HCT116 (cell line): ENCODE data around the gene ARHGAP8. TPM values are rescaled to one million over a fixed set of nuclear protein-coding genes. Genes with fewer than 3 reads are reported as not detected.

Experiments
- ATAC-seq: fragments of 200-7000 bp; cut with Tn5 transposase; 2 replicates; pipeline ENCODE4 v1.9.1; 2020; ENCODE audit warnings: mild to moderate bottlenecking, moderate library complexity
- BruUV-seq: library from RNA; stranded (reverse); fragments of 400-500 nt; replicated peaks from 2 replicates; lab custom pipeline; 2021; lab: Mats Ljungman, UMichigan
- CTCF ChIA-PET: fragments of 300-600 bp; sonication (Branson Sonifier 250); formaldehyde crosslinking; loops from one replicate; lab custom pipeline; 2021; ENCODE audit warnings: antibody characterized with exemption; lab: Charles Lee
- POLR2A ChIA-PET: fragments of 300-600, 350-600 bp; sonication (Branson Sonifier 250); formaldehyde crosslinking; loops from one replicate; lab custom pipeline; 2021; ENCODE audit warnings: antibody characterized with exemption; lab: Charles Lee
- RAD21 ChIA-PET, 2 experiments: fragments of 300-600 bp; sonication (Branson Sonifier 250); formaldehyde crosslinking; loops; one replicate each; lab custom pipeline; 2023; ENCODE audit warnings: low total read pairs in 2 of 2; ENCODE audit not compliant: uncharacterized antibody in 2 of 2, unreplicated experiment in 2 of 2, low non-redundant PET in 1 of 2; lab: Charles Lee
- DNase-seq: peaks from one replicate; pipeline ENCODE4 v3.0.0-alpha.2; 2010; ENCODE audit warnings: low read depth, low spot score
- H2AFZ ChIP-seq: fragments of 200-600 bp; shearing (Covaris generic), sonication (generic); 2 replicates; pipeline ENCODE4 v1.6.1; 2017; ENCODE audit warnings: low read depth, mixed run types, mixed read lengths, antibody characterized with exemption, low read length; ENCODE audit not compliant: poor library complexity, severe bottlenecking
- H3K27ac ChIP-seq: 2 replicates; pipeline ENCODE4 v1.5.1; 2012; ENCODE audit warnings: low read depth, low read length
- H3K27me3 ChIP-seq: fragments of 200-600 bp; sonication (generic); 2 replicates; pipeline ENCODE4 v1.6.1; 2016; ENCODE audit warnings: mixed run types, low read length, mixed read lengths; ENCODE audit not compliant: insufficient read depth
- H3K36me3 ChIP-seq, 2 experiments: fragments of 200-500 bp in 1 of 2; fragments of 200-600 bp in 1 of 2; sonication (Bioruptor generic) in 1 of 2; sonication (generic) in 1 of 2; 2 replicates each; pipeline versions ENCODE4 v1.5.1 to v1.6.1; 2014 to 2016; ENCODE audit warnings: low read length in 2 of 2, inconsistent platforms in 1 of 2, mixed read lengths in 1 of 2, mixed run types in 1 of 2; ENCODE audit not compliant: insufficient read depth in 2 of 2, control insufficient read depth in 1 of 2
- H3K4me1 ChIP-seq, 2 experiments: fragments of 200-600 bp in 1 of 2; sonication (generic) in 1 of 2; 2 replicates each; pipeline versions ENCODE4 v1.5.1 to v1.6.1; 2012 to 2017; ENCODE audit warnings: low read length in 2 of 2, inconsistent platforms in 1 of 2, mild to moderate bottlenecking in 1 of 2, mixed read lengths in 1 of 2, mixed run types in 1 of 2, moderate library complexity in 1 of 2; ENCODE audit not compliant: insufficient read depth in 2 of 2, control insufficient read depth in 1 of 2
- H3K4me2 ChIP-seq: fragments of 200-600 bp; sonication (generic); 2 replicates; pipeline ENCODE4 v1.6.1; 2017; ENCODE audit warnings: mixed run types, low read length, mixed read lengths
- H3K4me3 ChIP-seq, 2 experiments: fragments of 200-600 bp in 1 of 2; sonication (generic) in 1 of 2; replicated peaks in 1 of 2; 2 replicates each; pipeline ENCODE4 v1.5.1; 2011 to 2016; ENCODE audit warnings: low read length in 2 of 2, control low read depth in 1 of 2, low read depth in 1 of 2, mild to moderate bottlenecking in 1 of 2, mixed read lengths in 1 of 2, mixed run types in 1 of 2
- H3K79me2 ChIP-seq: fragments of 200-600 bp; sonication (generic); 2 replicates; pipeline ENCODE4 v1.6.1; 2017; ENCODE audit warnings: mild to moderate bottlenecking, mixed run types, low read length, moderate library complexity, mixed read lengths; ENCODE audit not compliant: insufficient read depth
- H3K9ac ChIP-seq: fragments of 200-600 bp; sonication (generic); 2 replicates; pipeline ENCODE4 v1.6.1; 2016; ENCODE audit warnings: low read length, mixed read lengths
- H3K9me2 ChIP-seq: fragments of 200-600 bp; sonication (generic), shearing (Covaris generic); 2 replicates; pipeline ENCODE4 v1.6.1; 2017; ENCODE audit warnings: mixed run types, mild to moderate bottlenecking, moderate library complexity; ENCODE audit not compliant: insufficient read depth
- H3K9me3 ChIP-seq, 2 experiments: fragments of 200-500 bp in 1 of 2; fragments of 200-600 bp in 1 of 2; sonication (Bioruptor generic) in 1 of 2; sonication (generic) in 1 of 2; 2 replicates each; pipeline ENCODE4 v1.6.1; 2014 to 2017; ENCODE audit warnings: low read length in 2 of 2, mixed read lengths in 2 of 2, inconsistent platforms in 1 of 2, low read depth in 1 of 2, mild to moderate bottlenecking in 1 of 2, mixed run types in 1 of 2, moderate library complexity in 1 of 2; ENCODE audit not compliant: control insufficient read depth in 1 of 2, insufficient read depth in 1 of 2
- H4K20me1 ChIP-seq: fragments of 200-600 bp; sonication (generic), shearing (Covaris generic); 2 replicates; pipeline ENCODE4 v1.6.1; 2017; ENCODE audit warnings: mixed run types, mild to moderate bottlenecking, moderate library complexity; ENCODE audit not compliant: insufficient read depth
- EGR1 ChIP-seq: IDR thresholded peaks from 2 replicates; pipeline ENCODE4 v1.6.1; 2012; ENCODE audit warnings: low read depth
- ELF1 ChIP-seq: IDR thresholded peaks from 2 replicates; pipeline ENCODE4 v1.6.1; 2012; ENCODE audit warnings: low read depth, borderline replicate concordance
- EZH2phosphoT487 ChIP-seq: fragments of 200-600 bp; IDR thresholded peaks from 2 replicates; pipeline ENCODE4 v1.6.1; 2018; ENCODE audit warnings: antibody characterized with exemption, borderline replicate concordance
- JUND ChIP-seq: IDR thresholded peaks from 2 replicates; pipeline ENCODE4 v1.6.1; 2012
- POLR2AphosphoS5 ChIP-seq: IDR thresholded peaks from 2 replicates; pipeline ENCODE4 v1.6.1; 2011; ENCODE audit warnings: mild to moderate bottlenecking, low read depth, low read length, moderate library complexity
- SP1 ChIP-seq: IDR thresholded peaks from 2 replicates; pipeline ENCODE4 v1.6.1; 2012; ENCODE audit warnings: low read depth
- intact Hi-C: fragments of 100-400 bp; cut with micrococcal nuclease; formaldehyde crosslinking; loops from 2 replicates; pipeline ENCODE4 v1.10.0; 2022
- total RNA-seq: library from RNA; stranded (reverse); gene quantifications from one replicate; pipeline ENCODE4 v1.2.1, GENCODE V29; 2021; ENCODE audit not compliant: unreplicated experiment
- TF ChIP-seq, protein P1 (sequence below): IDR thresholded peaks from 2 replicates; pipeline ENCODE4 v1.6.1; 2012
- TF ChIP-seq, protein P2 (sequence below): IDR thresholded peaks from 2 replicates; pipeline ENCODE4 v1.6.1; 2012; ENCODE audit warnings: low read depth
- TF ChIP-seq, protein P3 (sequence below): IDR thresholded peaks from 2 replicates; pipeline ENCODE4 v1.6.1; 2011; ENCODE audit warnings: mild to moderate bottlenecking, low read length, moderate library complexity; ENCODE audit not compliant: insufficient replicate concordance; ENCODE audit errors: extremely low read depth

The ARHGAP8 gene
- total RNA-seq, 1 experiment from 2014 or later = 67.5 TPM

DNA sequence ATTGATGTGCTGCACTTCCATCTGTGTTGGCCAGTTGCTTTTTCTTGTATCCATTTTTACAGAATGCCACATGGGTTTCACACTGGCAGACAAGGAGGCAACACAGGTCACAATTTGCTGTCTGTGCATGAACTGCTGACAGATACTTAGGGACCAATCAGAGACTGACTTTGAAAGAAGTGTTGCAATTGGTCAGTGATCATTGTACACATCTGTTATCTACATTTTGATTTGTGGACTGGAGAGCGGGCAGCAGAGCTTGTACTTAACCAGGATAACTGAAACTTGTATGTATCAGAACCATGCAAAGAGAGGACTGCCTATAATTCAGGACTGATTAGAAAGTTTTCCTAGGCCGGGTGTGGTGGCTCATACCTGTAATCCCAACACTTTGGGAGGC is 28.6 kb upstream of the ARHGAP8 start:
- intact Hi-C loops = no loop called here
- RAD21 ChIA-PET = no interaction called here
- peak; percentile 62 for TF ChIP-seq SP1
- TF ChIP-seq, protein P1, sequence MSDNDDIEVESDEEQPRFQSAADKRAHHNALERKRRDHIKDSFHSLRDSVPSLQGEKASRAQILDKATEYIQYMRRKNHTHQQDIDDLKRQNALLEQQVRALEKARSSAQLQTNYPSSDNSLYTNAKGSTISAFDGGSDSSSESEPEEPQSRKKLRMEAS = no peak
- no peaks in the 10 kb centered on the region for H3K9me3 ChIP-seq
- no peak overlapping the region for H2AFZ ChIP-seq
- H3K27me3 ChIP-seq = no peaks in the 10 kb centered on the region
- 0 out of 2 replicates have a peak, but pooled peaks cover 3% of the 10 kb centered on the region for H3K79me2 ChIP-seq
- no peak overlapping the region for H3K4me2 ChIP-seq
- no peaks in the 10 kb centered on the region for H4K20me1 ChIP-seq
- no peaks in the 10 kb centered on the region for H3K9me2 ChIP-seq
- peak; percentile 64 for DNase-seq
- H3K27ac ChIP-seq = no peak overlapping the region
- peak; percentile 81 for ATAC-seq
- no peaks in the 10 kb centered on the region; a peak in 1 of 4 replicates for H3K4me1 ChIP-seq
- no peak overlapping the region for H3K4me3 ChIP-seq
- no peak overlapping the region for H3K9ac ChIP-seq
- BruUV-seq = no TSS peak
- POLR2A ChIA-PET = no interaction called here
- CTCF ChIA-PET = no interaction called here
- no peaks in the 10 kb centered on the region; a peak in 3 of 4 replicates for H3K36me3 ChIP-seq

DNA sequence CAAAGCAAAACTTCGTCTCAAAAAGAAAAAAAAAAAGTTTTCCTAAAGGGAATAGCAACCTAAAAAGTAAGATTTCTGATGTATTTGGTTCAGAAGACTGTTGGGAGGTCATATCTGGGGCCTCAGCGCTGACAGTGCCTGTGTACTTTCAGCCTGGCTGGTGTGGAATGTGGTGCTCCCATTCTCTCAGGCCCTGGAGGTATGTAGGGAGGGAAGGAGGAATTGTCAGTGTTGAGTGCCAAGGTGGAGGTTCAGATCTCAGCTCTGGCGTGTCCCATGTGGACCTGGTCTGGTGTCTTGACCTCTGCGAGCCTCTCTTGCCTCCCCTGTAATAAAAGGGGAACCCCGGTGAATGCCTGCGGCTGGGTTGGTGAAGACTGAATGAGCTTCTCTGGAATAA is 28.0 kb upstream of the ARHGAP8 start:
- no peaks in the 10 kb centered on the region; a peak in 1 of 4 replicates for H3K4me1 ChIP-seq
- no TSS peak for BruUV-seq
- CTCF ChIA-PET = no interaction called here

More for the DNA sequence above, 28.0 kb upstream of the ARHGAP8 start:
- H3K4me3 ChIP-seq = no peak overlapping the region
- no peak overlapping the region for H3K27ac ChIP-seq
- no peak overlapping the region for H2AFZ ChIP-seq
- H3K9me3 ChIP-seq = no peaks in the 10 kb centered on the region
- no peaks in the 10 kb centered on the region; a peak in 3 of 4 replicates for H3K36me3 ChIP-seq
- ChIA-PET POLR2A (no interaction called here), RAD21 (no interaction called here)
- TF ChIP-seq EZH2phosphoT487 (no peak), POLR2AphosphoS5 (no peak), ELF1 (no peak), JUND (no peak), EGR1 (no peak)
- TF ChIP-seq, protein P1 = no peak
- TF ChIP-seq, protein P2, sequence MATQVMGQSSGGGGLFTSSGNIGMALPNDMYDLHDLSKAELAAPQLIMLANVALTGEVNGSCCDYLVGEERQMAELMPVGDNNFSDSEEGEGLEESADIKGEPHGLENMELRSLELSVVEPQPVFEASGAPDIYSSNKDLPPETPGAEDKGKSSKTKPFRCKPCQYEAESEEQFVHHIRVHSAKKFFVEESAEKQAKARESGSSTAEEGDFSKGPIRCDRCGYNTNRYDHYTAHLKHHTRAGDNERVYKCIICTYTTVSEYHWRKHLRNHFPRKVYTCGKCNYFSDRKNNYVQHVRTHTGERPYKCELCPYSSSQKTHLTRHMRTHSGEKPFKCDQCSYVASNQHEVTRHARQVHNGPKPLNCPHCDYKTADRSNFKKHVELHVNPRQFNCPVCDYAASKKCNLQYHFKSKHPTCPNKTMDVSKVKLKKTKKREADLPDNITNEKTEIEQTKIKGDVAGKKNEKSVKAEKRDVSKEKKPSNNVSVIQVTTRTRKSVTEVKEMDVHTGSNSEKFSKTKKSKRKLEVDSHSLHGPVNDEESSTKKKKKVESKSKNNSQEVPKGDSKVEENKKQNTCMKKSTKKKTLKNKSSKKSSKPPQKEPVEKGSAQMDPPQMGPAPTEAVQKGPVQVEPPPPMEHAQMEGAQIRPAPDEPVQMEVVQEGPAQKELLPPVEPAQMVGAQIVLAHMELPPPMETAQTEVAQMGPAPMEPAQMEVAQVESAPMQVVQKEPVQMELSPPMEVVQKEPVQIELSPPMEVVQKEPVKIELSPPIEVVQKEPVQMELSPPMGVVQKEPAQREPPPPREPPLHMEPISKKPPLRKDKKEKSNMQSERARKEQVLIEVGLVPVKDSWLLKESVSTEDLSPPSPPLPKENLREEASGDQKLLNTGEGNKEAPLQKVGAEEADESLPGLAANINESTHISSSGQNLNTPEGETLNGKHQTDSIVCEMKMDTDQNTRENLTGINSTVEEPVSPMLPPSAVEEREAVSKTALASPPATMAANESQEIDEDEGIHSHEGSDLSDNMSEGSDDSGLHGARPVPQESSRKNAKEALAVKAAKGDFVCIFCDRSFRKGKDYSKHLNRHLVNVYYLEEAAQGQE = no peak
- TF ChIP-seq, protein P3, sequence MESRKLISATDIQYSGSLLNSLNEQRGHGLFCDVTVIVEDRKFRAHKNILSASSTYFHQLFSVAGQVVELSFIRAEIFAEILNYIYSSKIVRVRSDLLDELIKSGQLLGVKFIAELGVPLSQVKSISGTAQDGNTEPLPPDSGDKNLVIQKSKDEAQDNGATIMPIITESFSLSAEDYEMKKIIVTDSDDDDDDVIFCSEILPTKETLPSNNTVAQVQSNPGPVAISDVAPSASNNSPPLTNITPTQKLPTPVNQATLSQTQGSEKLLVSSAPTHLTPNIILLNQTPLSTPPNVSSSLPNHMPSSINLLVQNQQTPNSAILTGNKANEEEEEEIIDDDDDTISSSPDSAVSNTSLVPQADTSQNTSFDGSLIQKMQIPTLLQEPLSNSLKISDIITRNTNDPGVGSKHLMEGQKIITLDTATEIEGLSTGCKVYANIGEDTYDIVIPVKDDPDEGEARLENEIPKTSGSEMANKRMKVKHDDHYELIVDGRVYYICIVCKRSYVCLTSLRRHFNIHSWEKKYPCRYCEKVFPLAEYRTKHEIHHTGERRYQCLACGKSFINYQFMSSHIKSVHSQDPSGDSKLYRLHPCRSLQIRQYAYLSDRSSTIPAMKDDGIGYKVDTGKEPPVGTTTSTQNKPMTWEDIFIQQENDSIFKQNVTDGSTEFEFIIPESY = no peak
- H3K9ac ChIP-seq = no peak overlapping the region
- no peak for ATAC-seq
- H3K4me2 ChIP-seq = no peak overlapping the region
- intact Hi-C loops = no loop called here
- no peaks in the 10 kb centered on the region for H3K9me2 ChIP-seq
- H4K20me1 ChIP-seq = no peaks in the 10 kb centered on the region
- H3K79me2 ChIP-seq = 0 out of 2 replicates have a peak, but pooled peaks cover under 1% of the 10 kb centered on the region
- DNase-seq = no peak
- H3K27me3 ChIP-seq = no peaks in the 10 kb centered on the region
